Astrocyte (in vitro differentiated cells and primary cell): Measurements from ENCODE around the gene NXN.

Experiments used
- EZH2 ChIP-seq: IDR thresholded peaks from 2 replicates; pipeline ENCODE4 v1.6.1; 2012; ENCODE audit warnings: mild to moderate bottlenecking, low read length, inconsistent platforms; ENCODE audit not compliant: insufficient read depth
- TF ChIP-seq, protein P1 (sequence below): IDR thresholded peaks from 2 replicates; pipeline ENCODE4 v1.5.1; 2011; ENCODE audit warnings: low read depth, mild to moderate bottlenecking, inconsistent platforms, low read length, moderate library complexity; ENCODE audit not compliant: insufficient read depth

DNA sequence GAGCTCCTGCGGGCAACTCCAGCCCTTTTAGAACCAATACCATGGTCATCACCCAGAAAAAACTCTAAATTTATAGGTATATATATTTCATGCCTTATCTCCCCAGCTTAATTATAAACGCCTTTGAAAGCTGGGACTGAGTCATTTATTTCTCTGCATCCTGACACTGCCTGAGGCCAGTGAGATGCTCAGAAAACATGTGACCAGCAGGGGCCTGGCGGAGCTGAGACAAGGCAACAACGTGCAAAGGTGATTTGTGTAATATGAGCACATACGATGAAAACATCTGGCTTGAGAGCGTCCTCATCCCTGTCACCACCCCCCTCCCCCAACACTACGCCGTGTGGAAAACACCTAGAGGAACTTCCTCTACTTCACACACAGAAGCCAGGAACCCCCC lies 22.7 kb downstream of the NXN start:
- TF ChIP-seq, protein P1, sequence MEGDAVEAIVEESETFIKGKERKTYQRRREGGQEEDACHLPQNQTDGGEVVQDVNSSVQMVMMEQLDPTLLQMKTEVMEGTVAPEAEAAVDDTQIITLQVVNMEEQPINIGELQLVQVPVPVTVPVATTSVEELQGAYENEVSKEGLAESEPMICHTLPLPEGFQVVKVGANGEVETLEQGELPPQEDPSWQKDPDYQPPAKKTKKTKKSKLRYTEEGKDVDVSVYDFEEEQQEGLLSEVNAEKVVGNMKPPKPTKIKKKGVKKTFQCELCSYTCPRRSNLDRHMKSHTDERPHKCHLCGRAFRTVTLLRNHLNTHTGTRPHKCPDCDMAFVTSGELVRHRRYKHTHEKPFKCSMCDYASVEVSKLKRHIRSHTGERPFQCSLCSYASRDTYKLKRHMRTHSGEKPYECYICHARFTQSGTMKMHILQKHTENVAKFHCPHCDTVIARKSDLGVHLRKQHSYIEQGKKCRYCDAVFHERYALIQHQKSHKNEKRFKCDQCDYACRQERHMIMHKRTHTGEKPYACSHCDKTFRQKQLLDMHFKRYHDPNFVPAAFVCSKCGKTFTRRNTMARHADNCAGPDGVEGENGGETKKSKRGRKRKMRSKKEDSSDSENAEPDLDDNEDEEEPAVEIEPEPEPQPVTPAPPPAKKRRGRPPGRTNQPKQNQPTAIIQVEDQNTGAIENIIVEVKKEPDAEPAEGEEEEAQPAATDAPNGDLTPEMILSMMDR = no peak
- no peak for TF ChIP-seq EZH2
